Measurements from ENCODE around the gene KAT7. TPM values are rescaled to one million over a fixed set of nuclear protein-coding genes. Genes with fewer than 3 reads are reported as not detected.

Gene KAT7
- polyA plus RNA-seq, 1 of the 3 experiments (the other 2 are of a cell fraction): 20.2 TPM

DNA sequence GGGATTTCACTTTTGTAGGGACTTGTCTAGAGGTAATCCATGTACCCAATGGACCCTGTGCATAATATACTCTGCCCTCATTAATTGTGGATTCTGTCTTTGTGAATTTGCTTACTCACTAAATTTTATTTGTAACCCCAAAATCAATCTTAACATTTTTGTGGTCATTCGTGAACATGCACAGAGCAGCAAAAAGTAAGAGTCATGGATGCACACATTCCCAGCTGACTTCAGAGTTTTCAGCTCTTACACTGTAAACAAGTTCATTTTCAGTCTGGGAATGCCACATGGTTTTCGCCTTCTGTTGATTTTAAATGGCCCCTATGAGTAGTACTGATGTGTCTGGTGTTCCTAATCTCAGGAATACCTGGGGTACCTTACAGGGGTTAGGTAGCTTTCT lies 35.1 kb downstream of the KAT7 start:
- H3K79me2 ChIP-seq (ENCODE audit: insufficient read depth): peaks cover 7% of the 10 kb centered on the region; the same call in 1 of the 2 replicates
- no peak overlapping the region for H3K27ac ChIP-seq (ENCODE audit: low read depth in 2 of 2, low read length in 1 of 2)
- H3K4me3 ChIP-seq (ENCODE audit: low read depth in 2 of 2, low read length in 1 of 2): no peak overlapping the region
- no peaks in the 10 kb centered on the region for H3F3A ChIP-seq (replicated peaks; ENCODE audit: insufficient read depth)
- H3K27me3 ChIP-seq (ENCODE audit: insufficient read depth): no peaks in the 10 kb centered on the region
- 0 out of 2 replicates have a peak, but pooled peaks cover 7% of the 10 kb centered on the region for H4K20me1 ChIP-seq (ENCODE audit: insufficient read depth)
- ChIA-PET CTCF (interaction anchor here (1.2 to 1.6 kb wide), 4 partner anchors 12 to 175 kb away, joined by 3 to 9 read pairs (median 4); no protein-coding TSS in a partner anchor), POLR2A (no interaction called here)
- WGBS (ENCODE audit: low lambda C conversion rate): 95% methylated on average over 2 of the region's 2 CpGs
- no peak overlapping the region for H3K9ac ChIP-seq
- H3K4me2 ChIP-seq: no peak overlapping the region
- H2AFZ ChIP-seq (ENCODE audit: low read depth): no peak overlapping the region
- no peak for DNase-seq
- H3K9me3 ChIP-seq: no peaks in the 10 kb centered on the region
- no peaks in the 10 kb centered on the region for H3K9me2 ChIP-seq
- peaks cover 0 to 6% of the 10 kb centered on the region in 2 experiments; a peak in 1 of 4 replicates for H3K4me1 ChIP-seq (ENCODE audit: control insufficient read depth in 1 of 2, insufficient read depth in 2 of 2, low read depth in 1 of 2, low read length in 1 of 2)
- no peak for TF ChIP-seq FOXJ3 (CRISPR knock-in tag; IDR thresholded peaks at IDR 0.05)
- no peak for TF ChIP-seq RFX5 (IDR thresholded peaks at IDR 0.05; ENCODE audit: low read length)
- no peak for TF ChIP-seq IRF3 (IDR thresholded peaks at IDR 0.05; ENCODE audit: low read depth, low read length)
- TF ChIP-seq GABPA (IDR thresholded peaks at IDR 0.05; ENCODE audit: low read depth): no peak
- no peak for TF ChIP-seq NFIC (IDR thresholded peaks at IDR 0.05; ENCODE audit: borderline replicate concordance)
- TF ChIP-seq CTCF (IDR thresholded peaks at IDR 0.05): no peak
- no peak for TF ChIP-seq MXI1 (IDR thresholded peaks at IDR 0.05; ENCODE audit: low read depth, low read length)
- TF ChIP-seq JUND (IDR thresholded peaks at IDR 0.05): no peak
- no peak for TF ChIP-seq EZH2phosphoT487 (IDR thresholded peaks at IDR 0.05; ENCODE audit: borderline replicate concordance, low read depth)
- TF ChIP-seq FOXM1 (IDR thresholded peaks at IDR 0.05; ENCODE audit: low read depth): no peak
- TF ChIP-seq REST (IDR thresholded peaks at IDR 0.05; ENCODE audit: low read depth, low read length): no peak
- TF ChIP-seq EP300 (IDR thresholded peaks at IDR 0.05; ENCODE audit: borderline replicate concordance in 1 of 2, low read depth in 1 of 2, low read length in 1 of 2): no peak
- H3K36me3 ChIP-seq (replicated peaks in 1 of 2; ENCODE audit: control insufficient read depth in 1 of 2, insufficient read depth in 2 of 2, low read length in 1 of 2): peaks cover 78 to 95% of the 10 kb centered on the region in 2 experiments

Measured in SK-N-SH (cell line).